SU-DHL-6 (cell line): ENCODE measurements around the gene CCNJL.

Source experiments
- H2AFZ ChIP-seq: fragments of 200-600 bp; sonication (generic); 2 replicates; pipeline ENCODE4 v1.6.1; 2014; ENCODE audit warnings: low read depth, mild to moderate bottlenecking, moderate library complexity, mixed read lengths, antibody characterized with exemption, low read length; ENCODE audit not compliant: severe bottlenecking
- H3F3A ChIP-seq: fragments of 200-600 bp; shearing (Covaris generic); 2 replicates; pipeline ENCODE4 v1.6.0; 2016; ENCODE audit warnings: antibody characterized with exemption, mild to moderate bottlenecking; ENCODE audit not compliant: insufficient read depth
- H3K27ac ChIP-seq: fragments of 200-600 bp; sonication (generic); 2 replicates; pipeline ENCODE4 v1.5.1; 2016; ENCODE audit warnings: low read depth, mild to moderate bottlenecking, low read length, moderate library complexity, mixed read lengths
- H3K27me3 ChIP-seq: fragments of 200-600 bp; sonication (generic), shearing (Covaris generic); 2 replicates; pipeline ENCODE4 v1.6.0; 2014; ENCODE audit warnings: mild to moderate bottlenecking, low read length
- H3K36me3 ChIP-seq: fragments of 200-600 bp; sonication (generic); 2 replicates; pipeline ENCODE4 v1.6.1; 2014; ENCODE audit warnings: mild to moderate bottlenecking, low read length, mixed read lengths
- H3K4me2 ChIP-seq: fragments of 300-600, 200-600 bp; shearing (Covaris generic), sonication (generic); 2 replicates; pipeline ENCODE4 v1.6.0; 2014; ENCODE audit warnings: low read length, low read depth, mild to moderate bottlenecking; ENCODE audit not compliant: poor library complexity, severe bottlenecking
- H3K4me3 ChIP-seq: fragments of 200-600 bp; sonication (generic); 2 replicates; pipeline ENCODE4 v1.5.1; 2014; ENCODE audit warnings: antibody characterized with exemption, low read length, mild to moderate bottlenecking, mixed read lengths; ENCODE audit not compliant: insufficient read depth, poor library complexity, severe bottlenecking
- H3K79me2 ChIP-seq: fragments of 200-600 bp; sonication (generic); 2 replicates; pipeline ENCODE4 v1.6.1; 2014; ENCODE audit warnings: mild to moderate bottlenecking, low read length, moderate library complexity; ENCODE audit not compliant: insufficient read depth
- H3K9ac ChIP-seq: fragments of 200-600 bp; sonication (generic); 2 replicates; pipeline ENCODE4 v1.7.0; 2014; ENCODE audit warnings: mild to moderate bottlenecking, low read length
- H3K9me2 ChIP-seq: fragments of 200-600 bp; sonication (generic); replicated peaks from 2 replicates; pipeline ENCODE4 v1.6.1; 2014; ENCODE audit warnings: low read length; ENCODE audit not compliant: insufficient read depth
- H3K9me3 ChIP-seq: fragments of 200-600 bp; sonication (generic); 2 replicates; pipeline ENCODE4 v1.6.1; 2014; ENCODE audit warnings: low read length, mixed read lengths; ENCODE audit not compliant: insufficient read depth
- H4K20me1 ChIP-seq: fragments of 200-600 bp; sonication (generic); 2 replicates; pipeline ENCODE4 v1.6.1; 2014; ENCODE audit warnings: low read depth, mild to moderate bottlenecking, antibody characterized with exemption, low read length, moderate library complexity, mixed read lengths
- EZH2phosphoT487 ChIP-seq: fragments of 200-600 bp; sonication (generic), shearing (Covaris generic); conservative IDR thresholded peaks from 2 replicates; pipeline ENCODE4 v1.6.1; 2018; ENCODE audit warnings: mild to moderate bottlenecking, antibody characterized with exemption, low read length, moderate library complexity, mixed read lengths
- TF ChIP-seq, protein P1 (sequence below): fragments of 200-600 bp; sonication (generic); IDR thresholded peaks from one replicate; pipeline ENCODE4 v1.5.1; 2017; ENCODE audit warnings: antibody characterized with exemption, mild to moderate bottlenecking, low read length, moderate library complexity; ENCODE audit not compliant: insufficient read depth, poor library complexity, severe bottlenecking

CCNJL gene

DNA sequence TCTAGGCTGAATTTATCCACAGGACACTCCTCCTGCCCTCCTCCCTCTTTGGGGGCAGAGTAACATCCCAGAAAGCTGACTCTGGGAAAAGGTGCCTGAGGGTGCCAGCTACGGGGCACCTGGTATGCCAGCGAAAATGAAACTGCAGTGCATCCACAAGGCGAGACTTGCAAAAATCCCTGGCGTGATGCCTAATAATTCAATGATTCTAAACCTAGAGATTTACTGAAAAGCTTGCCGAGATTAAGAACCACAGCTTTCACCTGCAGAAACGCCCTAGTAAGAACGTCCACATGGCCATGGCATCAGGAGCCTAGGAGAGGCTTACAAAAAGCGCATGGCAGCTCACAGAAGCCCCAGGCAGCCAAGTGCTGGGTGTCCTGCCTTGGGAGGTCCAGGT lies 20.9 kb downstream of the CCNJL start:
- no peak overlapping the region for H3K4me2 ChIP-seq
- no peaks in the 10 kb centered on the region for H3K79me2 ChIP-seq
- no peak overlapping the region for H2AFZ ChIP-seq
- H3K9me2 ChIP-seq, result no peaks in the 10 kb centered on the region
- no peaks in the 10 kb centered on the region for H3F3A ChIP-seq
- TF ChIP-seq EZH2phosphoT487, result no peak
- TF ChIP-seq, protein P1, sequence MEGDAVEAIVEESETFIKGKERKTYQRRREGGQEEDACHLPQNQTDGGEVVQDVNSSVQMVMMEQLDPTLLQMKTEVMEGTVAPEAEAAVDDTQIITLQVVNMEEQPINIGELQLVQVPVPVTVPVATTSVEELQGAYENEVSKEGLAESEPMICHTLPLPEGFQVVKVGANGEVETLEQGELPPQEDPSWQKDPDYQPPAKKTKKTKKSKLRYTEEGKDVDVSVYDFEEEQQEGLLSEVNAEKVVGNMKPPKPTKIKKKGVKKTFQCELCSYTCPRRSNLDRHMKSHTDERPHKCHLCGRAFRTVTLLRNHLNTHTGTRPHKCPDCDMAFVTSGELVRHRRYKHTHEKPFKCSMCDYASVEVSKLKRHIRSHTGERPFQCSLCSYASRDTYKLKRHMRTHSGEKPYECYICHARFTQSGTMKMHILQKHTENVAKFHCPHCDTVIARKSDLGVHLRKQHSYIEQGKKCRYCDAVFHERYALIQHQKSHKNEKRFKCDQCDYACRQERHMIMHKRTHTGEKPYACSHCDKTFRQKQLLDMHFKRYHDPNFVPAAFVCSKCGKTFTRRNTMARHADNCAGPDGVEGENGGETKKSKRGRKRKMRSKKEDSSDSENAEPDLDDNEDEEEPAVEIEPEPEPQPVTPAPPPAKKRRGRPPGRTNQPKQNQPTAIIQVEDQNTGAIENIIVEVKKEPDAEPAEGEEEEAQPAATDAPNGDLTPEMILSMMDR, result no peak
- no peaks in the 10 kb centered on the region for H3K27me3 ChIP-seq
- H3K4me3 ChIP-seq, result no peak overlapping the region
- no peaks in the 10 kb centered on the region for H3K9me3 ChIP-seq
- no peaks in the 10 kb centered on the region for H4K20me1 ChIP-seq
- no peak overlapping the region for H3K27ac ChIP-seq
- H3K36me3 ChIP-seq, result no peaks in the 10 kb centered on the region
- H3K9ac ChIP-seq, result no peak overlapping the region

DNA sequence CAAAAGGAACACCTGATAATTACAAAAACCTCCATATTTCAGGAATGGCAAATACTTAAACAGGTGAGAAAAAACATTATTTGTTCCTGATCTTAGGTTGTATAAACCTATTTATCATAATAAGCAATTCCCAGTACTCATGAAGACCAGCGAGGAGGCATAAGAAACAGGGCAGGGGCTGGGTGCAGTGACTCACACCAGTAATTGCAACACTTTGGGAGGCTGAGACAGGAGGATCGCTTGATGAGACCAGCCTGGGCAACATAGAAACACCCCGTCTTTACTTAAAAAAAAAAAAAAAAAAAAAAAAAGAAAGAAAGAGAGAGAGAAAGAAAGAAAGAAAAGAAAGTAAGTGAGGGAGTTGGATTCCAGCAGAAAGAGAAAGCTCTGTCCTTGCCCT lies 21.6 kb downstream of the CCNJL start:
- Histone ChIP-seq H3K9ac (no peak overlapping the region), H3K4me3 (no peak overlapping the region), H3K36me3 (no peaks in the 10 kb centered on the region), H3K9me2 (no peaks in the 10 kb centered on the region), H3K79me2 (no peaks in the 10 kb centered on the region), H2AFZ (no peak overlapping the region), H3K4me2 (no peak overlapping the region), H3K27me3 (no peaks in the 10 kb centered on the region), H3F3A (no peaks in the 10 kb centered on the region), H4K20me1 (no peaks in the 10 kb centered on the region), H3K9me3 (no peaks in the 10 kb centered on the region), H3K27ac (no peak overlapping the region)
- no peak for TF ChIP-seq EZH2phosphoT487
- TF ChIP-seq, protein P1, result no peak

DNA sequence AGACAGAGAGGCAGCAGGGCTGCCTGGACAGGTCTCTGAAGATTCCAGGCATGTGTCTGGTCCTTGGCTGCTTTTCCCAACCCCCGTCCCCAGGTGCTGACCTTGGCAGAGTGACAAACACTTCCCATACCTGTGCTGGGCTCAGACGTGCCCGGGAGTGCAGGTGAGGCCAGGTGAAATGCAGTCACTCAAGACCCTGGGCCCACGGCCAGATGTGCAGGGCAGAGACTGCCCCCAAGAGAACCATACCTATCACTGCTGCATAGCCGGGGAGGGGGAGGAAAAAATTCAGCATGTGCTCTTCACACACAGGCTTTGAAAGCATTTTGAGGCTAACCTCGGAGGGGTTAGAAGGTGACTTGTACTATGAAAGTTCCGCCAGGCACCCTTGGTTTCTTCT lies 22.6 kb downstream of the CCNJL start:
- Histone ChIP-seq H3K9ac (no peak overlapping the region), H3K36me3 (no peaks in the 10 kb centered on the region), H3K79me2 (no peaks in the 10 kb centered on the region), H3K4me3 (no peak overlapping the region), H2AFZ (no peak overlapping the region), H3K27me3 (no peaks in the 10 kb centered on the region), H3K27ac (no peak overlapping the region), H3K4me2 (no peak overlapping the region), H3F3A (no peaks in the 10 kb centered on the region), H4K20me1 (no peaks in the 10 kb centered on the region), H3K9me3 (no peaks in the 10 kb centered on the region), H3K9me2 (no peaks in the 10 kb centered on the region)
- TF ChIP-seq, protein P1, result no peak
- no peak for TF ChIP-seq EZH2phosphoT487

DNA sequence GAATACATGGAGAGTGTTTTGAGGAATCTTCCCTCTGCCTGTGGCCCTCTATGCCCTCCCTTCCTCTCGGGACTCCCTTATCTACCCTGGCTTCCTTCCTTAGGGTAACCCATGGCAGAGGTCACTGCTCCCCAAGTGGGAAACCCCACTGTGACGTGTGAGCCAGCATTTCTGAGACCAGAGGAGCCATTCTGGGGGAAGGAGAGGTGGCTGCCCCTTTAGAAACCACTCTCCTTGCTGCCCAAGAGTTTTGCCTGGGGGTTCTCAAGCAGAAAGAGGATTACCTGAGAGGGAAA lies 23.1 kb downstream of the CCNJL start:
- Histone ChIP-seq H3K9me3 (no peaks in the 10 kb centered on the region), H3K27me3 (no peaks in the 10 kb centered on the region), H3K79me2 (no peaks in the 10 kb centered on the region), H3K4me3 (no peak overlapping the region), H3K9me2 (no peaks in the 10 kb centered on the region), H4K20me1 (no peaks in the 10 kb centered on the region), H3K4me2 (no peak overlapping the region), H3K9ac (no peak overlapping the region), H3K36me3 (no peaks in the 10 kb centered on the region), H3F3A (no peaks in the 10 kb centered on the region), H2AFZ (no peak overlapping the region), H3K27ac (no peak overlapping the region)
- TF ChIP-seq EZH2phosphoT487, result no peak
- TF ChIP-seq, protein P1, result no peak
